ENCODE data around the gene TH.
"Not testable (repeated sequence)": the region's sequence is repeated elsewhere in the genome, so short reads cannot be mapped to it uniquely, and the experiment has no call there.

GRCh38 chr11:2178055-2178773, 6.6 kb upstream of the TH start:
- not testable (repeated sequence) for TF ChIP-seq CTCF (IDR thresholded peaks at IDR 0.05; ENCODE audit: low read depth, low read length); MYC (IDR thresholded peaks at IDR 0.05; ENCODE audit: low read depth, low read length); POLR2A (IDR thresholded peaks at IDR 0.05; ENCODE audit: extremely low read depth, insufficient read length)

Data from NB4 (cell line).